Right lobe of liver (tissue), 6 donors: Measurements from ENCODE around the gene EPB41. TPM values are rescaled to one million over a fixed set of nuclear protein-coding genes. Genes with fewer than 3 reads are reported as not detected.

Experiments
- ATAC-seq, 4 donors: fragments of 200-7000 bp; cut with Tn5 transposase; one replicate each; pipeline ENCODE4 v1.9.1; 2020; ENCODE audit warnings: mild to moderate bottlenecking in 4 of 4, moderate library complexity in 4 of 4
- DNase-seq, 3 donors: peaks; one replicate each; pipeline ENCODE4 v3.0.0-alpha.2; 2020
- H3K27ac ChIP-seq, 3 donors: fragments of 200-600 bp; one replicate each; pipeline ENCODE4 v1.8.0; 2022
- H3K27me3 ChIP-seq, 2 donors: fragments of 200-600 bp; one replicate each; pipeline ENCODE4 v1.8.0; 2022
- H3K36me3 ChIP-seq, 4 donors: fragments of 200-600 bp; sonication (generic) in 1 of 4; one replicate each; pipeline versions ENCODE4 v1.5.1 to v1.8.0; 2017 to 2022; ENCODE audit warnings: control low read depth in 1 of 4
- H3K4me1 ChIP-seq, 4 donors: fragments of 200-600 bp; sonication (generic) in 1 of 4; one replicate each; pipeline versions ENCODE4 v1.5.1 to v1.8.0; 2017 to 2022; ENCODE audit warnings: control low read depth in 1 of 4
- H3K4me3 ChIP-seq, 3 donors: fragments of 200-600 bp; one replicate each; pipeline ENCODE4 v1.8.0; 2022
- H3K9me3 ChIP-seq, 4 donors: fragments of 200-600 bp; sonication (generic) in 1 of 4; one replicate each; pipeline versions ENCODE4 v1.5.1 to v1.8.0; 2017 to 2022; ENCODE audit warnings: control low read depth in 1 of 4
- CTCF ChIP-seq, 4 donors: fragments of 200-600 bp in 3 of 4; fragments of 450-650 bp in 1 of 4; IDR thresholded peaks; one replicate each; pipeline versions ENCODE4 v1.5.1 to v1.8.0; 2016 to 2022; ENCODE audit warnings: antibody characterized with exemption in 4 of 4, mild to moderate bottlenecking in 2 of 4
- POLR2A ChIP-seq: fragments of 450-650 bp; IDR thresholded peaks from one replicate; pipeline ENCODE4 v1.6.1; 2017; ENCODE audit warnings: antibody characterized with exemption, mild to moderate bottlenecking
- WGBS: methylation state at CpG from one replicate; pipeline ENCODE4 v1.1.6; 2018; ENCODE audit warnings: low coverage, low lambda C conversion rate; ENCODE audit not compliant: insufficient coverage; ENCODE audit errors: missing lambda C conversion rate; 5-methylcytosine and 5-hydroxymethylcytosine counted together
- intact Hi-C, 2 donors: fragments of 100-400 bp; cut with DNase I; formaldehyde crosslinking; loops; one replicate each; pipeline versions ENCODE4 v1.11.2 to v1.14.1; 2022
- total RNA-seq, 6 experiments: library from RNA; depleted of rRNA in 2 of 6; stranded (reverse); fragments of >200 nt in 2 of 6; fragmentation: NEBNext Ultra II Directional in 3 of 6; extraction: Animal tissue kit (Norgen Biotek cat#: 25700) in 3 of 6; gene quantifications; one replicate each; pipeline versions ENCODE4 v1.1.0 to v1.2.4, GENCODE V29; 2016 to 2023
- donor health status: DM: no; HTN: yes; CAD: no.
- donor health status: DM: no; HTN: no; CAD: no.
- donor health status: DM: no; HTN: no; CAD: no.
- donor health status: DM: no; HTN: yes; CAD: no.
- donor health status: DM: no; HTN: yes; CAD: no.

EPB41 gene
- total RNA-seq, 6 experiments from 2014 or later: 35.3 to 58.7 (median 49.2) TPM

GRCh38 chr1:28893403-28894102 is 20.8 kb upstream of the EPB41 start:
- Histone ChIP-seq H3K4me3 (no peak overlapping the region), H3K27ac (no peak overlapping the region), H3K4me1 (no peaks in the 10 kb centered on the region), H3K36me3 (no peaks in the 10 kb centered on the region), H3K27me3 (no peaks in the 10 kb centered on the region), H3K9me3 (no peaks in the 10 kb centered on the region)
- TF ChIP-seq CTCF (IDR thresholded peaks at IDR 0.05) (no peak), POLR2A (no peak)
- WGBS: 75% methylated on average over 3 of the region's 8 CpGs
- DNase-seq: no peak
- intact Hi-C loops: no loop called here
- no peak for ATAC-seq

- Histone ChIP-seq H3K4me3 (no peak overlapping the region), H3K4me1 (no peaks in the 10 kb centered on the region), H3K27me3 (no peaks in the 10 kb centered on the region), H3K9me3 (no peaks in the 10 kb centered on the region), H3K36me3 (no peaks in the 10 kb centered on the region), H3K27ac (no peak overlapping the region)
- TF ChIP-seq CTCF (IDR thresholded peaks at IDR 0.05) (no peak), POLR2A (no peak)
- DNase-seq: no peak
- no peak for ATAC-seq
- WGBS: 88% methylated on average over 2 of the region's 2 CpGs
- intact Hi-C loops: no loop called here
Measured at GRCh38 chr1:28894785-28895184, 19.6 kb upstream of the EPB41 start.

- no peaks in the 10 kb centered on the region for H3K4me1 ChIP-seq
- no peaks in the 10 kb centered on the region for H3K36me3 ChIP-seq
- ATAC-seq (no peak), DNase-seq (no peak)
- WGBS: 85% methylated on average over 4 of the region's 4 CpGs
- no peak overlapping the region for H3K4me3 ChIP-seq
- TF ChIP-seq CTCF (IDR thresholded peaks at IDR 0.05) (no peak), POLR2A (no peak)
- intact Hi-C loops: no loop called here
- H3K27me3 ChIP-seq: no peaks in the 10 kb centered on the region
- no peaks in the 10 kb centered on the region for H3K9me3 ChIP-seq
- no peak overlapping the region for H3K27ac ChIP-seq
Measured at GRCh38 chr1:28895896-28896608, 18.3 kb upstream of the EPB41 start.

- DNase-seq (no peak), ATAC-seq (no peak)
- intact Hi-C loops: no loop called here
- Histone ChIP-seq H3K4me1 (no peaks in the 10 kb centered on the region), H3K4me3 (no peak overlapping the region), H3K9me3 (no peaks in the 10 kb centered on the region), H3K36me3 (no peaks in the 10 kb centered on the region), H3K27ac (no peak overlapping the region), H3K27me3 (no peaks in the 10 kb centered on the region)
- no peak for TF ChIP-seq POLR2A
- TF ChIP-seq CTCF (IDR thresholded peaks at IDR 0.05): no peak
- WGBS: 54% methylated on average over 3 of the region's 3 CpGs
Measured at GRCh38 chr1:28896609-28896986, 17.8 kb upstream of the EPB41 start.
